ENCODE results near the gene PSMB9. TPM values are rescaled to one million over a fixed set of nuclear protein-coding genes. Genes with fewer than 3 reads are reported as not detected.
"Not testable (repeated sequence)": the region's sequence is repeated elsewhere in the genome, so short reads cannot be mapped to it uniquely, and the experiment has no call there.

The PSMB9 gene
- total RNA-seq, 1 experiment from 2014 or later: 51.9 TPM

DNA sequence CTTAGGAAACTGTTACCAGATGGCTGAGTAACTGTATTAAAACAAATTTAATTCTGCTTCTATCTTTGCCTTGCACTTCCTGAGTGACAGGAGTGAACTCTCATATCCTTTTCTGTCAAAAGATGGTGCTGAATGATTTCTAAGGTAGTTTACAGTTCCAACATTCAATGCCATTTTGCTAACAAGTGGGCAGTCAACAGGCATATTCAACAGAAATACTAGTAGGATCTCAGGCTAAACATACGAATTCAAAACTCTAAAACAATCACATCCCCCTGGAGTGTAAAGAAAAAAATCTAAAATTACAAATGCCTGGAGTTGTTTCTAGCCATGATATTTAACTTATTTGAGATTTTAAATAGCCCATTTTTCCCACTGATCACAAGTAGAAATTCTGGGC is 6.7 kb downstream of the PSMB9 start:
- DNase-seq (ENCODE audit: low spot score): no peak

DNA sequence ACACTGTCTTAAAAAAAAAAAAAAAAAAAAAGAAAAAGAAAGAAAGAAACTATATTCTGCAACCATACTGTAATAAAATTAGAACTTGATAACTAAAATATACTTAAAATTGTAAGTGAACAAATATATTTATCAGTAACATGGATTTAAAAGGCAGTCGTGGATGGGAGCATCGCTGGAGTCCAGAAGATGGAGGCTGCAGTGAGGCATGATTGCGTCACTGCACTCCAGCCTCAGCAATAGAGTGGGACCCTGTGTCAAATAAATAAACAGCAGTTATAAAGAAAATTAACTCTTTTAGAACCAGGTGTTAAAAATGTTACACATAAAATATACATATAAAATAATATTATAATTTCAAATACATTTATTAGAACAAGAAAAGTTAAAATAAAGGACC is 8.7 kb downstream of the PSMB9 start:
- no peak for DNase-seq (ENCODE audit: low spot score)

DNA sequence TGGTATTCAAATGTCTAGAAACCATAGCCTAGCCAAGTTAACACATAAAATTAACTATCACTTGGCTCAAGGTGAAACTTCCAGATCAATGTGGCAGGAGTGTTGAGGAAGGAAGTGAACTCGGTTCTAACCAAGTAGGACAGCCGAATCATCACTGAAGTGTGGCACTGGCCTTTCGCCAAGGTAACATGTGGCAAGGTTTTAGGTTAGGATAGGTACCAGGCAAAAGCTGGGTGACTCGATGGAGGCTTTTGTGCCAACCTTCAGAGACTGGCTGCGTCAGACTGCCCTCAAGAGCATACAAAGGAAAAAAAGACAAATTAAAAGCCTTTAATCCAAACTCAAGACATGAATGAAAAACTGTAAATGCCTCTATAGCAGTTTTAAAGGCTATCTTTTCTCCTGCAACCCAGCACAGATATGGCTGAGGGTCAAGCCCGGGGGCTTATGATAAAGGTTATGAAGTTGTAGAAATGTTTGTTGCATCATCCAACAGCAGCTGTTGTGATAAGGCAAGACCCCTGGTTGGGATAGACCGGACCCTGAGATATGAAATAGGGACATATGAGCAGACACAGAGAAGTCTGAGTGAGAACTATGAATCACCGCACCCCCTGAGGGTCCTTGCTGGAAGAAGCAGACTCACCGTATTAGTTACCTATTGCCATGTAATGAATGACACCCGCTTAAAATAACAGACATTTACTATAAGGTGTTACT is 11.9 kb downstream of the PSMB9 start:
- DNase-seq (ENCODE audit: low spot score): no peak

DNA sequence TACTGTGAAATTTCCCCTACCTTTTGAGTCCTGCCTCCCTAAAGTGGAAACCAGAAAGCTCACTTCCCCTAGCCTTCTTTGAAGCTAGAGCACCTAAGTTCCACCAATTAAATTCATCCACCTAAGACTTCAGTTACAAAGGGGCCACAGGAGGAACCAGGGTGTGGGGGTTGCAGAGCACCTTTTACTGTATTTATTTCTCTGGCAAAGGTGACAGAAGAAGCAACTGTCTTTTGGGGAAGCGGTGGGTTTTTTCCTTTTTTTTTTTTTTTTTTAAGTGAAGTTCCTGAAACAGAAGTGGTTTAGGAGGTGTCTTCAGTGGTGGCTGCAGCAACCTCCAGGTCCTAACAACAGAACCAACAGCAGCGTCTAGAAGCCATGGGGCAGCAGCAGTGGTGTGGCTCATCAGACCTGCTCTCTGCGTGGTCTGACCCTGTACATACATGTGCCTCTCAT is 13.1 kb downstream of the PSMB9 start:
- DNase-seq (ENCODE audit: low spot score): no peak

DNA sequence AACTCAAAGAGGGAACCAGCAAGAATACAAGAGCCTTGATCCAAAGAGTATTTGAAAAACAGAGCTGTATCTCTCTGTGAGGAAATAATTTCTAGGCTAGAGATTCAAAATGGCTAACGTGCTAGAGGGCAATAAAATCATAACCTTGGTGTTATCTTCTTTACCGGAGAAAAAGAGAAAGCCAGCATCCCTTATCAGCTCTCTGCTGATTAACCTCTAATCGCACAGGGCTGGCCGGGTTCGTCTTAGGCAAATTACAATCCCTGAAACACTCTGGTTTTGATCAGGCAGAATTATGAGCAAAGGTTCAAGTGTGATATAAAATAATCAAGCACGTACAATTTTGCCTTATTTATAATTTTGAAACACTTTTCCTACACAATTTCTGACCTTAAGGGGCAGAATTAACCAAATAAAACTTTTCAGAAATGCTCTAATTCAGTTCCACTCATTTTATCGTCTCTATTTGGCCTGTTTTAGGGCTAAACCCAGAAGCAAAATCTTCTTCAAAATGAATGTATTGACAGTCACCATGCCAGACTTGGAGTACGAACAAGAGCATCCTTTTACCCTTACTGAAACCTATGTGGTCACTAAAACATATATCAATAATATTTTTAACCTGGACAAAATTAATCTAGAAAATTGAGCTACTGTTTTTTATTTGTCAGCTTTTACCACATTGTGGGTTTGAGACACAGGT is 13.7 kb downstream of the PSMB9 start:
- no peak for DNase-seq (ENCODE audit: low spot score)

DNA sequence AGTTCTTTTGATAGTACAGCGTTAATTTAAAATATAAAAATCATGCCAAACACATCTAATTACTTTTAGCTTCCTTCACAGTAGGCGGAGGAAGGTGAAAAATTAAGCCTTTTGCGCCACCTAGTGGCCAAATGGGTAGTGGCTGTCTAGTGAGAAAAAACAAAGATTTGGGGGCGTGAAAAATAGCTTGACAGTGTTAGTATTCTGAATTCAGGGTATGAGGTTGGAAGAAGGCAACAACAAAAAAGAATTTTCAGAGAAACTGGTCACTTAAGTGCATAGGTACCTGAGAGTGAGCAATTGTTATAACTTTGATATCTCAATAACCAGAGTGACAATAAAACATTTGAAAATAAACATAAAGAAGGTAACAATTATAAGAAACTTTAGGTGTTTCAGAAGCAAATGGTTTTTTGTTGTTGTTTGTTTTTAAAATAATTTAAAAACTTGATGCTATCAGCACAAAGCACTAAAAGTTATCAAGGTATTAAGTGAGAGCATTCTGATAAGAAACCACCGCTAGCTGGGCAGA is 14.3 kb downstream of the PSMB9 start:
- DNase-seq (ENCODE audit: low spot score): peak; percentile 62

DNA sequence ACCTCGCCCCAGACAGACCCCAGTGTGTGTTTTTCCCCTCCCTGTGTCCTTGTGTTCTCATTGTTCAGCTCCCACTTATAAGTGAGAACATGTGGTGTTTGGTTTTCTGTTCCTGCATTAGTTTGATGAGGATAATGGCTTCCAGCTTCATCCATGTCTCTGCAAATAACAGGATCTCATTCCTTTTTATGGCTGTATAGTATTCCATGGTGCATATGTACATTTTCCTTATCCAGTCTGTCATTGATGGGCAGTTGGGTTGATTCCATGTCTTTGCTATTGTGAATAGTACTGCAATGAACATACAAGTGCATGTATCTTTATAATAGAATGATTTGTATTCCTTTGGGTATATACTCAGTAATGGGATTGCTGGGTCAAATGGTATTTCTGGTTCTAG is 20.0 kb downstream of the PSMB9 start:
- not testable (repeated sequence) for DNase-seq (ENCODE audit: low spot score)

DNA sequence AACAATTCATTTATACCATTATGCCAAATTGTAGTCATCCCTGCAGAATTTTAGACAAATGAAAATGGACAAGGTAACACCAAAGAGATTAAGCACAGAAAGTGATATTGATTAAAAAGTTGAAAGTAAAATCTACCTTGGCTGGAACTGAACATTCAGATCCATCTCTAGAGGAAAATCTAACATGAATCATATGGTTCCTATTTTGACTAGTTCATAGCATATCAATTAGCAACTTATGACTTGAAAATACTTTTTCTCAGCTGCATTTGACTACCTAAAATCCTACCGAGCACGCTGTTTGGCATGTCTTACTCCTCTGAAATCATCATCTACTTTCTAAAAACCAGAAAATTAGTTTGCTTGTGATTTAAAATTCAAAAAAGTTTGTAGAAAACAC is 22.6 kb downstream of the PSMB9 start:
- no peak for DNase-seq (ENCODE audit: low spot score)

DNA sequence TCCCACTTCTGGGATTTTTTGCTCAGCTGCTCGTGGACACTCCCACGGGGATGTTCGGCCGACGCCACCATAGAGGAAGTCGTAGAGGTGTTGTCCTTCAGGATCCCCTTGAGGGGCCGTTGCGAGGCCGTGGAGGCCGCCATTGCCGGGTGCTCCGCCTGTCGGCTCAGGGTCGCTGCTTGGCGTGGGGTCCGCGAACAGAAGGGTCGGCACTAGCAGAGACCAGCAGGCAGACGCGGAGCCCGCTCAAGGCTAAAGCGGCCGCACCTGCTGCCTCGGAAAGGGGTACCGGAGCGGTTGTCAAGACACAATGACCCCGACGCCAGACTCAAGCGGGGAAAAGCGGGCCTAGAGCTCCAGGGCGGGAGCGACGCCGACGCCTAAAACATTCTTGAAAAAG is 25.7 kb downstream of the PSMB9 start:
- no peak for DNase-seq (ENCODE audit: low spot score)

DNA sequence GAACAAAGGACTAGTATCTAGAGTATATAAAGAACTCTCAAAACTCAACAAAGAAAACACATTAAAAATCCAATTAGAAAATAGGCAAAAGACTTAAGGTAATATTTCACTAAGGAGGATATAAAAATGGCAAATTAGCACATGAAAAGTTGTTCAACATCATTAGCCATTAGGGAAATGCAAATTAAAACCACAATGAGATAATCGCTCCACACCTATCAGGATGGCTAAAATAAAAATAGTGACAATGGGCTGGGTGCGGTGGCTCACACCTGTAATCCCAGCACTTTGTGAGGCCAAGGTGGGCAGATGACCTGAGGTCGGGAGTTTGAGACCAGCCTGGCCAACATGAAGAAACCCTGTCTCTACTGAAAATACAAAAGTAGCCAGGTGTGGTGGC is 27.0 kb downstream of the PSMB9 start:
- not testable (repeated sequence) for DNase-seq (ENCODE audit: low spot score)

DNA sequence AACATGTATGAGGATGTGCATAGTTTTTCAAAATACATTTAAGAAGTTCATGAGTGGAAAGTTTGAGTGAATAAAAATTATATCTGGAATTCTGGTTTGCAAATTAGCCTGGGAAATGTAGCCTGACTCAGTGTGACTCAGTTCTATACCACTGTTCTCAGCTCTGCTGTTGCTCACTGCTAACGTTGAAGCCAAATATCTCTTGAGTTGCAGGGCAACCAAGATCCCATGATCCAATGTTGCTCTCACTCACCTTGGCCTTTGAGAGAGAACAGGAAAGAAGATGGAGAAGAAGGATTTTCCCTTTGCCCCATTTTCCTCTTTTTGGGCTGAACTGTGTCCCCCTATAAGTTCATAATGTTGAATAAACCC is 28.9 kb downstream of the PSMB9 start:
- peak; percentile 6 for DNase-seq (ENCODE audit: low spot score)

DNA sequence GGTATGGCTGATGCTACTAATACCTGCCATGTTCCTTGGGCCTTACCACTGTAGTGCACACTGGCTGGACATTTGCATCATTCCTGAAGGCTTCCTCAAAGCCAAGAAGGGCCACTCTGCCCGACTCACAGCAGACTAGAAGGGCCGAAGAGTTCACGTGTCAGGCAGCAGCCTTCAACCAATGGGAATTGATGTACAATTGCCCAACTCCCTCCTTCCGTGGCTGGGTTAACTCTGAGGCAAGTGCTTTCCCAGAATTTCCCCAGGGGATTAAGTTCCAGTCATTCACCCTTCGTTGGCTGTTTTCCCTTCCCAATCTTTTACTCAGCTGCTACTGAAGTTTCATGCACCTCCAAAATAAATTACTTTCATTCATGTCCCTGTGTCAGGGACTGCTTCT is 29.8 kb downstream of the PSMB9 start:
- DNase-seq (ENCODE audit: low spot score): no peak

DNA sequence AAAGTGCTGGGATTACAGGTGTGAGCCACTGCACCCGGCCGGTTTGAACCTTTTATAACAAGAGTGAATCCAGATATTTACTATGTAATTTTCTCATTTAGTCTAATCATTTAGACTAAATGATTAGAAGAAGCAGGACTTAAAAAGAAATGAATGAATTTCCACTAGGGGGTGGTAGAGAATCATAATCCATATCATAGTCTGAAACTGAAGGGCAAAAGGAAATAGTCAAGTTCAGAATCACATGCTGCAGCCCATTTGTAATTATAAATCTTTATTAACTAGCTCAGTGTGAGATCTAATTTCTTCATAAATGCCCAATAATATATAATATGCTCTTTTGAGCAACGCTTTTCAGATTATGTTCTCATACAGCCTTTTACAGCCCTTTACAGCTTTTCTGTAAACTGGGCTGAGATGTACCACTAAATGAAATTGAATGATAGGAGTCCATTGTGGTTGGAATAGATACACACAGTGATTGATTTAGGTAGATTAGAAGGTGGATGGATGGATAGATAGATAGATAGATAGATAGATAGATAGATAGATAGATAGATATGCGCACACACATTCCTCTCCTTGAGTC is 31.8 kb downstream of the PSMB9 start:
- DNase-seq (ENCODE audit: low spot score): peak; percentile 45

DNA sequence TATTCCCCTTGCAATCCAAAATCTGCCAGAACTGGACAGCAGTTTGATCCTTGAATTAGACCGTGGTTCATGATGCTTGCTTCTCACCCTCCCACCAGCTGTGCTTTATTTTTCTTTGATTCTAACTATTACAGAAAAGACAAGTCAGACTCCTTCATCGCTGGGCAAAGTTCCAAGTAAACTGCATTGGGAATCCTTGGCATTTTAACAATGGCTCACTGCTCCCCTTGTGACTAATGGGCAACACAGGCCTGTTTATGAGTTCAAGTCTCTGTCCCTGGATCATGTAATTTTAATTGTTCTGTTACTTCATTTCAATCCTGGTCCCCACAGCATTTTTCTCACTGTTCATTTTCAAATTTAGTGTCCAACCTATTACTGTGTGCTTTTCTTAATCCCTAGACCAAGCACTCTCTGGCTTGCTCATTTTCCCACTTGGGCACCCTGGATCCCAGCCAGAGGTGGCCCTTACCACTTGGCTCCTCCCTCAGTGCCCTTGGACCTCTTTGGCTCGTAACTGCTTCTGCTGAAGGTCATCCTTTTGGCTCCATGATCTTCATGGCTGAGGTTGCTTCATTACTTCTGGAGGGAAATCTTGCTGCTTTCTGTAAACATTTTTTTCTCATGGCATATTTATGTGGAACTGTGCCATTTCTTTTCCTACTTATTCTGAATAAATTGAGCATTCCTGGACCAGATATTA is 32.8 kb downstream of the PSMB9 start:
- peak; percentile 65 for DNase-seq (ENCODE audit: low spot score)

DNA sequence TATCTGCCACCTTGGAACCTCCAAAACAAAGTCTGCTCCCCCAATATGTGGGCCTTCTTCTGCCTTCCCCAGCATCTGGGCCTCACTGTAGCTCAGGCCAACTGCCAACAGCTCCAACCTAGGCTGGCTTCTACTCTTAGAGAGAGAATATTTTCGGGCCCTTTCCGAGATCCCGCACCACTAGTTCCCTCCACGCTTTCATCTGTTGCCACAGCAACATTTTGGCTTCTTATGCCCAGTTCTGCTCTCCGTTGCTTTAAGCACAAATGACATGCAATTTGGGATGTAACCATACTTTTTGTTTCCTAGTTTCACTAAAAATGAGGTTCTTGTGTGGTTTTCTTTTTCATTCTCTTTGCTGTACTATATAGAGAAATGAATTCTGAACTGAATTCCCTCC is 33.6 kb downstream of the PSMB9 start:
- no peak for DNase-seq (ENCODE audit: low spot score)

DNA sequence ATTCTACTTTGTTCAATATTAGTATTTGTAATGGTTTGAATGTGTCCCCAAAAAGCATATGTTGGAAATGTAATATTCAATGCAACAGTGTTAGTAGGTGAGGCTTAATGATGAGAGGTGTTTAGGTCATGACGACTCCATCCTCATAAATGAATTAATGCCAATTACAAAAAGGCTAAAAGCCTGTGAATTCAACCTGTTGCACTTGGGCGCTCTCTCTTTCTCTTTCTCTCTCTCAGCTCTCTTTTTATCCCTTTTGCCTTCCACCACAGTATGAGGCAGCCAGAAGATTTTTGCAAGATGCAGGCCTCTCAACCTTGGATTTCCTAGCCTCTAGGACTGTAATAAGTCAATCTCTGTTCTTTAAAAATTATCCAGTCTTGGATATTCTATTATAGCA is 34.6 kb downstream of the PSMB9 start:
- DNase-seq (ENCODE audit: low spot score): no peak

DNA sequence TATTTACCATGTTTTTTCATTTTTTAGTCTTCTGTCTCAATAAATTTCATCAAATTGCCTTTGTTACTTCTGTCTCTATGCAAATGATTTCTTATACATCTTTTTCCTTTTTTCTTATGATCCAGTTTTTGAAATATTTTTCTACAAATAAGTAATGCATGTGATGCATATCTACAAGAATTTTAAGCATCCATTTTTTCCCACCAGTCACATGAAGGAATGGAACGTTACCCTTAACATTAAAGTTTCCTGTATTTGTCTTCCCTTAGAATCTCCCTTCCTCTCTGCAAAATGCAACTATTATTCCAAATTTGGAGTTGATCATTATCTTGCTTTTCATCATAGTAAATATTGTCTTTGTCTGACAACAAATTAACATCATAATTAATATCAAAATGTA is 35.5 kb downstream of the PSMB9 start:
- no peak for DNase-seq (ENCODE audit: low spot score)

DNA sequence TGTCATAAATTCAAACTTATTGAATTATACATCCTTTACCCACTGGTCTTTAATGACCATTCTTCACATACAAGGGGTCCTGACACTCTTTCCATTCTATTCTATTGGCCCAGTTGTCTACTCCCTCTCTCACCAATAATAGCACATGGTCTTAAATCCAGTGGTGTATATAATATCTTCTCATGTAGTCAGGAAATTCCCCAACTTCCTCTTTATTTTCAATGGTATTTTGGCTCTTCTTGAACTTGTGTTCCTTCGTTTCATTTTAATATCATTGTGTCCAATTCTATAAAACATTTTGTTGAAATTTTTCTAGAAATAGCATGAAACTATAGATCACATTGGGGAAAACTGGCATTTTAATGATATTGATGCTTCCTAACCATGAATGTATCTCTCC is 36.8 kb downstream of the PSMB9 start:
- no peak for DNase-seq (ENCODE audit: low spot score)

DNA sequence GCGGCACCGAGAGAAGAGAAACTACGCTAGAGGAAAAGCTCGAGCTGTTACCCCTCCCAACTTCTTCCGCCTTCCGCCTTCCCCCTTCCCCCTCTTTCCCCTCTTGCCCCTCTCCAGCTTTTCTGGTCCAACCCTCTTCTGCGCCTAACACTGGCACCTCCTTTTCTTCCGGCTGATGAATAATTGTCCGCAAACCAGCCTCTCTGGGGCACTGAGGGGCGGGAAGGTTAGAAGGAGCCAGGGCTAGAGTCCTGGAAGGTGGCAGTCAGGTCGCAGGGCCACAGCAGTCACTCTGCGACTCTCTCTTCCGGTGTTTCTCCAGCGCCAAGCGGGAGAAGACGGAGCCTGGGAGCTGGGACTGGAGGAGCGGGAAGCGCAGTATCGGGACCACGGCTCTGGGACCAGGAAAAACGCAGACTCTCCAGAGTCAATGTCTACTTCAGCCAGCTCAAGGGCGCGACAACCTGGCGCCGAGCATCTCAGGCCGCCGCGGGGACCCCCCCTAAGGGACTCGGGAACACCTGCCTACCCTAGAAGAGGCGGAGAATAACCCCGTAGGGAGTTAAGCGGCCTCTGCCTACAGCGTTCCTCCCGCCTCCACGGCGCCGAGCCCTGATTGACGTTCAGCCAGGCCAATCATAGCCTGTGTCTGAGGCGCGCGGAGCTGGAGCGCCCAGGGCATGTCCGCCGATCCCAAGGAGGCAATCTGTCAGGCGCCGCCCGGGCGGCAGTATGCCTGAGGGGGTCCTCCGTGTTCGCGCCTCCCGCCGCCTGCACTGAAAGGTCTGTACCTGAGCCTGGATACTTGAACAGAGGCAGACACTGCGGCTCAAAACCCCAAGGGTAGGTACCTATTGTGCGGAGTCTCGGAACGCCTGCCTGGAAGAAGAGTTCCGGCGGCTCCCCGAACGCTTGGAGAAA is 40.4 kb downstream of the PSMB9 start:
- DNase-seq (ENCODE audit: low spot score): peak; percentile 76

DNA sequence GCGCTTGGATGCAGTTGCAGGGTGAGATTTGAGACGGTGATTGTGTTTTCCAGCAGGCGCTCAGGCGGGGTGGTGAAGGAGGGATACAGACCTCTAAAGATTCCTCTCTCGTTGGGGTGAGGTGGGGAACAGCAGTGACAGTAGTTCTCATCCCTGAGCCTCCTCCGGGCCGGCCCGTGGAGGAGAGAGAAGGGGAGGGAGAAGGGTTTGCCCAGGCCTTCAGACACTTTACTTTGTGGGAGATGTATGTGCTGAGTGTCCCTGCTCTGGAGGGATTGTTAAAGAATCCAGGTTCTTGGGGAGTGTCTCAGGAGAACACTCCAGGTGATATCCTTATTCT is 41.0 kb downstream of the PSMB9 start:
- no peak for DNase-seq (ENCODE audit: low spot score)

DNA sequence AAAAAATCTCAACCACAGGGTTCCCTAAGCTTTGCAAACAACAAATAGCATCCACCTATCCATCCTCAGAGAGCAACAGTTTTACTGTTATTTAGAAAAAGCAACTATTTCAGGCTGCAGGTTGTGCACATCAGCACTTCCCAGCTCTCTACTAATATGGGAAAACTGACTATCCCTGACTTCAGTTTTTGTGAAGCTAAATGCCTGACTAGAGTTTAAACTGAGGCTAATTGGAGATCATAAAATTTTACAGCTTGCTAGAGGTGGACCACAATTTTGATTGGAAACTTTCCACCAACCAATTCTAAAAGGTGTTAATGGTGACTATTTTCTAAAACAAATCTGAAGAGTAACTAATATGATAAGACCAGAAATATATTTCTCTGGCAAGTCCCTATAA is 50.0 kb downstream of the PSMB9 start:
- no peak for DNase-seq (ENCODE audit: low spot score)

Measured in A172 (cell line).